Measurements from ENCODE around the gene DENND2A.

- TF ChIP-seq CTCF (IDR thresholded peaks at IDR 0.05; ENCODE audit: insufficient read depth, low read length) (no peak), GABPA (IDR thresholded peaks at IDR 0.05; ENCODE audit: low read depth) (no peak), POLR2AphosphoS5 (IDR thresholded peaks at IDR 0.05; ENCODE audit: low read depth) (no peak), REST (IDR thresholded peaks at IDR 0.05; ENCODE audit: insufficient replicate concordance, low read depth) (no peak), SPI1 (IDR thresholded peaks at IDR 0.05; ENCODE audit: borderline replicate concordance, low read depth) (no peak)
Measured at GRCh38 chr7:140594131-140594691, 46.4 kb downstream of the DENND2A start.

All from HL-60 (cell line).